GM12878 (cell line): Measurements from ENCODE around the gene IQCF6. TPM values are rescaled to one million over a fixed set of nuclear protein-coding genes. Genes with fewer than 3 reads are reported as not detected.

Source experiments
- ATAC-seq: fragments of 200-7000 bp; cut with Tn5 transposase; 3 replicates; pipeline ENCODE4 v1.9.1; 2020; ENCODE audit warnings: mild to moderate bottlenecking, moderate library complexity
- BruUV-seq: library from RNA; stranded (reverse); fragments of 400-500 nt; replicated peaks from 2 replicates; lab custom pipeline; 2021; lab: Mats Ljungman, UMichigan
- CTCF ChIA-PET: fragments of 300-600 bp; sonication (Branson Sonifier 250); formaldehyde crosslinking; extraction: SDS; loops from one replicate; lab custom pipeline; 2021; ENCODE audit warnings: inconsistent platforms; lab: Yijun Ruan, JAX
- POLR2A ChIA-PET: fragments of 350-600 bp; formaldehyde crosslinking; extraction: SDS; loops from one replicate; lab custom pipeline; 2021; ENCODE audit warnings: inconsistent platforms; lab: Charles Lee
- RAD21 ChIA-PET: fragments of 300-600 bp; sonication (Branson Sonifier 250); formaldehyde crosslinking; loops from one replicate; lab custom pipeline; 2023; ENCODE audit warnings: antibody characterized with exemption; ENCODE audit not compliant: unreplicated experiment; lab: Charles Lee
- SMC1A ChIA-PET: fragments of 300-600 bp; sonication (Branson Sonifier 250); formaldehyde crosslinking; loops from one replicate; lab custom pipeline; 2023; ENCODE audit not compliant: unreplicated experiment, uncharacterized antibody; lab: Charles Lee
- DNase-seq: peaks from one replicate; pipeline ENCODE4 v3.0.0-alpha.2; 2011; ENCODE audit warnings: low read depth, low spot score
- FAIRE-seq: peaks from 3 replicates; lab custom pipeline; 2011; peaks lifted over from hg19 to GRCh38; lab: Jason Lieb, UNC
- H2AFZ ChIP-seq: 2 replicates; pipeline ENCODE4 v1.6.0; 2011; ENCODE audit warnings: low read depth, low read length, control low read depth; ENCODE audit not compliant: control insufficient read depth
- H3K27ac ChIP-seq: 2 replicates; pipeline ENCODE4 v1.5.1; 2011; ENCODE audit warnings: control low read depth; ENCODE audit not compliant: control insufficient read depth, insufficient read depth
- H3K27me3 ChIP-seq, 2 experiments: replicated peaks in 1 of 2; 2 replicates each; pipeline versions ENCODE4 v1.6.0 to v1.6.1; 2011; ENCODE audit warnings: low read length in 1 of 2; ENCODE audit not compliant: control insufficient read depth in 2 of 2, insufficient read depth in 2 of 2
- H3K36me3 ChIP-seq, 2 experiments: 2 replicates each; pipeline ENCODE4 v1.5.1; 2011; ENCODE audit warnings: low read length in 1 of 2; ENCODE audit not compliant: control insufficient read depth in 2 of 2, insufficient read depth in 2 of 2
- H3K4me1 ChIP-seq: 2 replicates; pipeline ENCODE4 v1.6.1; 2011; ENCODE audit warnings: mild to moderate bottlenecking, low read length, moderate library complexity, mixed read lengths; ENCODE audit not compliant: control insufficient read depth, insufficient read depth
- H3K4me2 ChIP-seq: 2 replicates; pipeline ENCODE4 v1.6.0; 2011; ENCODE audit warnings: control low read depth; ENCODE audit not compliant: control insufficient read depth, insufficient read depth
- H3K4me3 ChIP-seq: fragments of 200-600 bp; sonication (generic); 2 replicates; pipeline ENCODE4 v1.5.1; 2016
- H3K79me2 ChIP-seq: 2 replicates; pipeline ENCODE4 v1.6.0; 2011; ENCODE audit warnings: low read length; ENCODE audit not compliant: control insufficient read depth, insufficient read depth
- H3K9ac ChIP-seq: 2 replicates; pipeline ENCODE4 v1.8.0; 2011; ENCODE audit warnings: low read length, control low read depth, mixed read lengths; ENCODE audit not compliant: control insufficient read depth, insufficient read depth
- H3K9me3 ChIP-seq: replicated peaks from 3 replicates; pipeline ENCODE4 v1.5.1; 2011; ENCODE audit warnings: mild to moderate bottlenecking, low read length; ENCODE audit not compliant: control insufficient read depth, insufficient read depth
- H4K20me1 ChIP-seq: 2 replicates; pipeline ENCODE4 v1.6.0; 2011; ENCODE audit not compliant: control insufficient read depth, insufficient read depth
- CBFB ChIP-seq: IDR thresholded peaks from 2 replicates; pipeline ENCODE4 v1.6.1; 2016; ENCODE audit warnings: antibody characterized with exemption, low read depth
- CREB1 ChIP-seq: IDR thresholded peaks from 2 replicates; pipeline ENCODE4 v1.6.1; 2012; ENCODE audit warnings: low read depth, mild to moderate bottlenecking, inconsistent platforms
- CREM ChIP-seq: IDR thresholded peaks from 2 replicates; pipeline ENCODE4 v1.6.1; 2014; ENCODE audit warnings: antibody characterized with exemption, low read depth
- ETV6 ChIP-seq, 2 experiments: fragments of 450-650 bp in 1 of 2; IDR thresholded peaks in 1 of 2; conservative IDR thresholded peaks in 1 of 2; 2 replicates each; pipeline ENCODE4 v1.6.1; 2014; ENCODE audit warnings: antibody characterized with exemption in 1 of 2, borderline replicate concordance in 1 of 2, low read depth in 1 of 2, mild to moderate bottlenecking in 1 of 2, moderate library complexity in 1 of 2
- MYC ChIP-seq: IDR thresholded peaks from 2 replicates; pipeline ENCODE4 v1.6.1; 2011; ENCODE audit warnings: mild to moderate bottlenecking, low read length, moderate library complexity, inconsistent platforms; ENCODE audit not compliant: insufficient read depth, insufficient replicate concordance, insufficient read length, severe bottlenecking
- NFXL1 ChIP-seq: fragments of 450-650 bp; IDR thresholded peaks from 2 replicates; pipeline ENCODE4 v1.6.1; 2017; ENCODE audit warnings: antibody characterized with exemption, mild to moderate bottlenecking, borderline replicate concordance
- NRF1 ChIP-seq: conservative IDR thresholded peaks from 2 replicates; pipeline ENCODE4 v1.6.1; 2011; ENCODE audit warnings: mild to moderate bottlenecking, low read depth, low read length, improper control_type of control experiment
- PML ChIP-seq: IDR thresholded peaks from 2 replicates; pipeline ENCODE4 v1.6.1; 2012; ENCODE audit warnings: low read length, inconsistent platforms
- RAD51 ChIP-seq: fragments of 450-650 bp; IDR thresholded peaks from 2 replicates; pipeline ENCODE4 v1.6.1; 2016; ENCODE audit warnings: moderate library complexity, mild to moderate bottlenecking, inconsistent platforms
- RELA ChIP-seq: fragments of 450-650 bp; IDR thresholded peaks from 2 replicates; pipeline ENCODE4 v1.8.0; 2014; ENCODE audit warnings: borderline replicate concordance; ENCODE audit not compliant: partially characterized antibody
- STAT3 ChIP-seq: IDR thresholded peaks from 2 replicates; pipeline ENCODE4 v1.6.1; 2011; ENCODE audit warnings: low read depth, low read length, improper control_type of control experiment
- TBL1XR1 ChIP-seq: IDR thresholded peaks from 2 replicates; pipeline ENCODE4 v1.6.1; 2012; ENCODE audit warnings: low read depth, low read length, improper control_type of control experiment
- WRNIP1 ChIP-seq: IDR thresholded peaks from 2 replicates; pipeline ENCODE4 v1.6.1; 2011; ENCODE audit warnings: low read depth, low read length, improper control_type of control experiment, borderline replicate concordance
- YBX1 ChIP-seq: fragments of 450-650 bp; IDR thresholded peaks from 2 replicates; pipeline ENCODE4 v1.6.1; 2016; ENCODE audit warnings: antibody characterized with exemption
- ZNF207 ChIP-seq: fragments of 450-650 bp; IDR thresholded peaks from 2 replicates; pipeline ENCODE4 v1.6.1; 2014; ENCODE audit warnings: antibody characterized with exemption, mild to moderate bottlenecking, borderline replicate concordance
- ZSCAN29 ChIP-seq: fragments of 450-650 bp; IDR thresholded peaks from 2 replicates; pipeline ENCODE4 v1.6.1; 2017; ENCODE audit warnings: mild to moderate bottlenecking, moderate library complexity
- in situ Hi-C: fragments of 300-500 bp; cut with MboI; formaldehyde crosslinking; loops from 9 replicates; pipeline ENCODE4 v1.14.3; 2018; ENCODE audit warnings: mixed read lengths
- intact Hi-C: fragments of 100-400 bp; cut with micrococcal nuclease; formaldehyde crosslinking; loops from one replicate; pipeline ENCODE4 v1.14.2; 2022; ENCODE audit not compliant: unreplicated experiment
- polyA plus RNA-seq, 11 experiments: library from polyadenylated mRNA; depleted of rRNA in 4 of 11; unstranded in 6 of 11; stranded (reverse) in 5 of 11; fragments of >200 nt; fragmentation: Nextera tagmentation in 4 of 11; fragmentation: Illumina TruSeq in 1 of 11; extraction: Ambion mirVana in 4 of 11; extraction: Trizol in 1 of 11; gene quantifications; 1 replicate in 1 of 11; 2 replicates in 10 of 11; pipeline versions ENCODE4 v1.2.1 to v1.2.3, GENCODE V29; 2011 to 2016; ENCODE audit warnings: inconsistent platforms in 2 of 11, missing spikeins in 2 of 11, low read depth in 1 of 11
- total RNA-seq, 4 experiments: library from RNA; depleted of rRNA in 3 of 4; stranded (reverse); fragments of >200 nt in 3 of 4; fragmentation: Illumina TruSeq in 1 of 4; extraction: Trizol in 1 of 4; gene quantifications; 2 replicates each; pipeline versions ENCODE4 v1.2.1 to v1.2.3, GENCODE V29; 2013 to 2021
- TF ChIP-seq, protein P1 (sequence below): fragments of 450-650 bp; IDR thresholded peaks from 2 replicates; pipeline ENCODE4 v1.6.1; 2017; ENCODE audit warnings: mild to moderate bottlenecking
- TF ChIP-seq, protein P2 (sequence below): IDR thresholded peaks from 2 replicates; pipeline ENCODE4 v1.6.1; 2011; ENCODE audit warnings: low read depth, mild to moderate bottlenecking, low read length, moderate library complexity, borderline replicate concordance; ENCODE audit errors: extremely low read depth
- TF ChIP-seq, protein P3 (sequence below): fragments of 450-650 bp; IDR thresholded peaks from 2 replicates; pipeline ENCODE4 v1.6.1; 2018; ENCODE audit warnings: mild to moderate bottlenecking, low read depth, moderate library complexity; ENCODE audit not compliant: partially characterized antibody
- TF ChIP-seq, protein P4 (sequence below): IDR thresholded peaks from 2 replicates; pipeline ENCODE4 v1.6.1; 2012; ENCODE audit warnings: low read depth, low read length, improper control_type of control experiment

Gene IQCF6
- total and polyA plus RNA-seq, 10 of the 15 experiments (the other 5 are each of a cell fraction or from before 2014, with no cell fraction given): not detected

DNA sequence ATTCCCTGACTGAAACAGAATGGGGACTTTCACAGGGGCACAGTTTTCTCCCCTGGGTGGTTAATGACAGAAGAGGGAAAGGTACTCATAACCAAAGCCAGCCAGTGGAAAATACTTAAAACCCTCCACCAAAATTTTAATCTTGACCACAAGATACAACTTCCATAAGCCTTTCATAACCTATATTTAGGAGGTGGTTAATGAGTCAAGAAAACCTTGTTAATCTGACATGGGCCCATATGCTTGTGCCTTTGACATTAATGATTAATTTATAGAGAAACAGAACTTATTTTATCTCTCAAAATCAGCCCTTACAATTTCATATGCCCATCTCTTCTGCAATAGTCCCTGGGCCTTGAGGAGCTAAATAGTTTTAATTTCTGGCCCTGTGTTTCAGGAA, 31.2 kb downstream of the IQCF6 start:
- POLR2A ChIA-PET: no interaction called here
- Histone ChIP-seq H2AFZ (no peak overlapping the region), H3K4me1 (no peaks in the 10 kb centered on the region), H3K27me3 (no peaks in the 10 kb centered on the region), H3K79me2 (no peaks in the 10 kb centered on the region), H3K36me3 (no peaks in the 10 kb centered on the region), H3K27ac (no peak overlapping the region), H4K20me1 (no peaks in the 10 kb centered on the region), H3K9me3 (no peaks in the 10 kb centered on the region), H3K4me2 (no peak overlapping the region), H3K4me3 (no peak overlapping the region), H3K9ac (no peak overlapping the region)
- TF ChIP-seq ZNF207 (no peak), RELA (no peak), NFXL1 (no peak), ETV6 (conservative IDR thresholded peaks at IDR 0.05 in 1 of 2, IDR thresholded peaks at IDR 0.05 in 1 of 2; ENCODE audit: borderline replicate concordance in 1 of 2, low read depth in 1 of 2) (no peak), CREM (no peak), CREB1 (no peak), WRNIP1 (no peak), PML (no peak), TBL1XR1 (no peak), STAT3 (no peak), ZSCAN29 (no peak), NRF1 (no peak), CBFB (no peak), MYC (no peak), YBX1 (no peak), RAD51 (no peak)
- TF ChIP-seq, protein P1, sequence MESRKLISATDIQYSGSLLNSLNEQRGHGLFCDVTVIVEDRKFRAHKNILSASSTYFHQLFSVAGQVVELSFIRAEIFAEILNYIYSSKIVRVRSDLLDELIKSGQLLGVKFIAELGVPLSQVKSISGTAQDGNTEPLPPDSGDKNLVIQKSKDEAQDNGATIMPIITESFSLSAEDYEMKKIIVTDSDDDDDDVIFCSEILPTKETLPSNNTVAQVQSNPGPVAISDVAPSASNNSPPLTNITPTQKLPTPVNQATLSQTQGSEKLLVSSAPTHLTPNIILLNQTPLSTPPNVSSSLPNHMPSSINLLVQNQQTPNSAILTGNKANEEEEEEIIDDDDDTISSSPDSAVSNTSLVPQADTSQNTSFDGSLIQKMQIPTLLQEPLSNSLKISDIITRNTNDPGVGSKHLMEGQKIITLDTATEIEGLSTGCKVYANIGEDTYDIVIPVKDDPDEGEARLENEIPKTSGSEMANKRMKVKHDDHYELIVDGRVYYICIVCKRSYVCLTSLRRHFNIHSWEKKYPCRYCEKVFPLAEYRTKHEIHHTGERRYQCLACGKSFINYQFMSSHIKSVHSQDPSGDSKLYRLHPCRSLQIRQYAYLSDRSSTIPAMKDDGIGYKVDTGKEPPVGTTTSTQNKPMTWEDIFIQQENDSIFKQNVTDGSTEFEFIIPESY: no peak
- TF ChIP-seq, protein P2, sequence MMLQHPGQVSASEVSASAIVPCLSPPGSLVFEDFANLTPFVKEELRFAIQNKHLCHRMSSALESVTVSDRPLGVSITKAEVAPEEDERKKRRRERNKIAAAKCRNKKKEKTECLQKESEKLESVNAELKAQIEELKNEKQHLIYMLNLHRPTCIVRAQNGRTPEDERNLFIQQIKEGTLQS: no peak
- TF ChIP-seq, protein P3, sequence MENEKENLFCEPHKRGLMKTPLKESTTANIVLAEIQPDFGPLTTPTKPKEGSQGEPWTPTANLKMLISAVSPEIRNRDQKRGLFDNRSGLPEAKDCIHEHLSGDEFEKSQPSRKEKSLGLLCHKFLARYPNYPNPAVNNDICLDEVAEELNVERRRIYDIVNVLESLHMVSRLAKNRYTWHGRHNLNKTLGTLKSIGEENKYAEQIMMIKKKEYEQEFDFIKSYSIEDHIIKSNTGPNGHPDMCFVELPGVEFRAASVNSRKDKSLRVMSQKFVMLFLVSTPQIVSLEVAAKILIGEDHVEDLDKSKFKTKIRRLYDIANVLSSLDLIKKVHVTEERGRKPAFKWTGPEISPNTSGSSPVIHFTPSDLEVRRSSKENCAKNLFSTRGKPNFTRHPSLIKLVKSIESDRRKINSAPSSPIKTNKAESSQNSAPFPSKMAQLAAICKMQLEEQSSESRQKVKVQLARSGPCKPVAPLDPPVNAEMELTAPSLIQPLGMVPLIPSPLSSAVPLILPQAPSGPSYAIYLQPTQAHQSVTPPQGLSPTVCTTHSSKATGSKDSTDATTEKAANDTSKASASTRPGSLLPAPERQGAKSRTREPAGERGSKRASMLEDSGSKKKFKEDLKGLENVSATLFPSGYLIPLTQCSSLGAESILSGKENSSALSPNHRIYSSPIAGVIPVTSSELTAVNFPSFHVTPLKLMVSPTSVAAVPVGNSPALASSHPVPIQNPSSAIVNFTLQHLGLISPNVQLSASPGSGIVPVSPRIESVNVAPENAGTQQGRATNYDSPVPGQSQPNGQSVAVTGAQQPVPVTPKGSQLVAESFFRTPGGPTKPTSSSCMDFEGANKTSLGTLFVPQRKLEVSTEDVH: no peak
- TF ChIP-seq, protein P4, sequence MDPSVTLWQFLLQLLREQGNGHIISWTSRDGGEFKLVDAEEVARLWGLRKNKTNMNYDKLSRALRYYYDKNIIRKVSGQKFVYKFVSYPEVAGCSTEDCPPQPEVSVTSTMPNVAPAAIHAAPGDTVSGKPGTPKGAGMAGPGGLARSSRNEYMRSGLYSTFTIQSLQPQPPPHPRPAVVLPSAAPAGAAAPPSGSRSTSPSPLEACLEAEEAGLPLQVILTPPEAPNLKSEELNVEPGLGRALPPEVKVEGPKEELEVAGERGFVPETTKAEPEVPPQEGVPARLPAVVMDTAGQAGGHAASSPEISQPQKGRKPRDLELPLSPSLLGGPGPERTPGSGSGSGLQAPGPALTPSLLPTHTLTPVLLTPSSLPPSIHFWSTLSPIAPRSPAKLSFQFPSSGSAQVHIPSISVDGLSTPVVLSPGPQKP: no peak
- FAIRE-seq: no peak
- RAD21 ChIA-PET: no interaction called here
- no peak for DNase-seq
- in situ Hi-C loops (no loop called here), intact Hi-C loops (no loop called here)
- SMC1A ChIA-PET: no interaction called here
- BruUV-seq: no TSS peak
- ATAC-seq: no peak
- CTCF ChIA-PET: no interaction called here
